Measurements from ENCODE around the gene LFNG. TPM values are rescaled to one million over a fixed set of nuclear protein-coding genes. Genes with fewer than 3 reads are reported as not detected.

Gene LFNG
- total RNA-seq, 1 experiment from 2014 or later = 7.7 TPM

- no peak for DNase-seq (ENCODE audit: low read depth, low spot score)
- in situ Hi-C loops (cut with HindIII; ENCODE audit: low pct_unique_long_range_greater_than_20kb, low sequenced_read_pairs) = no loop called here
These were observed 51.8 kb downstream of the LFNG start for GRCh38 chr7:2571409-2571808.

GRCh38 chr7:2572101-2572842 is 52.7 kb downstream of the LFNG start:
- DNase-seq (ENCODE audit: low read depth, low spot score) = no peak
- in situ Hi-C loops (cut with HindIII; ENCODE audit: low pct_unique_long_range_greater_than_20kb, low sequenced_read_pairs) = no loop called here

GRCh38 chr7:2573761-2574160 is 54.2 kb downstream of the LFNG start:
- no peak for DNase-seq (ENCODE audit: low read depth, low spot score)
- in situ Hi-C loops (cut with HindIII; ENCODE audit: low pct_unique_long_range_greater_than_20kb, low sequenced_read_pairs) = no loop called here

GRCh38 chr7:2575046-2575732 is 55.6 kb downstream of the LFNG start:
- in situ Hi-C loops (cut with HindIII; ENCODE audit: low pct_unique_long_range_greater_than_20kb, low sequenced_read_pairs) = no loop called here
- DNase-seq (ENCODE audit: low read depth, low spot score) = no peak

- DNase-seq (ENCODE audit: low read depth, low spot score) = no peak
- in situ Hi-C loops (cut with HindIII; ENCODE audit: low pct_unique_long_range_greater_than_20kb, low sequenced_read_pairs) = no loop called here
These were observed 56.3 kb downstream of the LFNG start for GRCh38 chr7:2575733-2576340.

GRCh38 chr7:2576742-2577491 is 57.3 kb downstream of the LFNG start:
- in situ Hi-C loops (cut with HindIII; ENCODE audit: low pct_unique_long_range_greater_than_20kb, low sequenced_read_pairs) = no loop called here
- no peak for DNase-seq (ENCODE audit: low read depth, low spot score)

Small RNA genes lying within 50 kb of the gene (small RNA-seq; reads per million reads assigned to genes)
- 0 reads per million in 2 experiments for gene MIR4648

Other genes starting within 250 kb of the LFNG start
- gene SNX8, start 205.3 kb upstream of the LFNG start, total RNA-seq (2014; rRNA removed; shearing (Covaris generic)) = 48.7 and 52.0 TPM in 2 replicates
- 386 and 411 TPM in 2 replicates for gene EIF3B, start 164.9 kb upstream of the LFNG start, total RNA-seq (2014; rRNA removed; shearing (Covaris generic))
- 9.3 and 11.4 TPM in 2 replicates for gene CHST12, start 116.2 kb upstream of the LFNG start, total RNA-seq (2014; rRNA removed; shearing (Covaris generic))
- gene GRIFIN, start 43.4 kb upstream of the LFNG start, total RNA-seq (2014; rRNA removed; shearing (Covaris generic)) = not detected in 2 replicates
- 85.7 and 87.1 TPM in 2 replicates for gene BRAT1, start 35.8 kb downstream of the LFNG start, total RNA-seq (2014; rRNA removed; shearing (Covaris generic))
- 22.3 and 26.2 TPM in 2 replicates for gene IQCE, start 39.2 kb downstream of the LFNG start, total RNA-seq (2014; rRNA removed; shearing (Covaris generic))
- 156 and 169 TPM in 2 replicates for gene TTYH3, start 112.2 kb downstream of the LFNG start, total RNA-seq (2014; rRNA removed; shearing (Covaris generic))
- gene AMZ1, start 168.4 kb downstream of the LFNG start, total RNA-seq (2014; rRNA removed; shearing (Covaris generic)) = 0.53 and 1.8 TPM in 2 replicates